Stimulated activated naive CD8-positive, alpha-beta T cell treated with anti-CD3 and anti-CD28 coated beads, Interleukin-15, Interleukin-2, amounts not matched to agents 100 ng/mL and 50 ng/mL, for 24 hours (primary cell): ENCODE measurements around the gene PEMT.
"Not testable (repeated sequence)": the region's sequence is repeated elsewhere in the genome, so short reads cannot be mapped to it uniquely, and the experiment has no call there.

Experiments used
- H3K27ac Mint-ChIP-seq: one replicate; pipeline ENCODE4 v1.8.0; 2021; ENCODE audit warnings: mild to moderate bottlenecking, mixed read lengths
- H3K27me3 Mint-ChIP-seq: one replicate; pipeline ENCODE4 v1.8.0; 2021; ENCODE audit warnings: mixed read lengths
- H3K36me3 Mint-ChIP-seq: one replicate; pipeline ENCODE4 v1.8.0; 2021; ENCODE audit warnings: low read depth, mixed read lengths
- H3K4me1 Mint-ChIP-seq: one replicate; pipeline ENCODE4 v1.8.0; 2021; ENCODE audit warnings: low read depth, mixed read lengths
- H3K4me3 Mint-ChIP-seq: one replicate; pipeline ENCODE4 v1.8.0; 2021; ENCODE audit warnings: mild to moderate bottlenecking, mixed read lengths
- H3K9me3 Mint-ChIP-seq: one replicate; pipeline ENCODE4 v1.8.0; 2021; ENCODE audit warnings: mixed read lengths

The PEMT gene, protein sequence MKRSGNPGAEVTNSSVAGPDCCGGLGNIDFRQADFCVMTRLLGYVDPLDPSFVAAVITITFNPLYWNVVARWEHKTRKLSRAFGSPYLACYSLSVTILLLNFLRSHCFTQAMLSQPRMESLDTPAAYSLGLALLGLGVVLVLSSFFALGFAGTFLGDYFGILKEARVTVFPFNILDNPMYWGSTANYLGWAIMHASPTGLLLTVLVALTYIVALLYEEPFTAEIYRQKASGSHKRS

DNA sequence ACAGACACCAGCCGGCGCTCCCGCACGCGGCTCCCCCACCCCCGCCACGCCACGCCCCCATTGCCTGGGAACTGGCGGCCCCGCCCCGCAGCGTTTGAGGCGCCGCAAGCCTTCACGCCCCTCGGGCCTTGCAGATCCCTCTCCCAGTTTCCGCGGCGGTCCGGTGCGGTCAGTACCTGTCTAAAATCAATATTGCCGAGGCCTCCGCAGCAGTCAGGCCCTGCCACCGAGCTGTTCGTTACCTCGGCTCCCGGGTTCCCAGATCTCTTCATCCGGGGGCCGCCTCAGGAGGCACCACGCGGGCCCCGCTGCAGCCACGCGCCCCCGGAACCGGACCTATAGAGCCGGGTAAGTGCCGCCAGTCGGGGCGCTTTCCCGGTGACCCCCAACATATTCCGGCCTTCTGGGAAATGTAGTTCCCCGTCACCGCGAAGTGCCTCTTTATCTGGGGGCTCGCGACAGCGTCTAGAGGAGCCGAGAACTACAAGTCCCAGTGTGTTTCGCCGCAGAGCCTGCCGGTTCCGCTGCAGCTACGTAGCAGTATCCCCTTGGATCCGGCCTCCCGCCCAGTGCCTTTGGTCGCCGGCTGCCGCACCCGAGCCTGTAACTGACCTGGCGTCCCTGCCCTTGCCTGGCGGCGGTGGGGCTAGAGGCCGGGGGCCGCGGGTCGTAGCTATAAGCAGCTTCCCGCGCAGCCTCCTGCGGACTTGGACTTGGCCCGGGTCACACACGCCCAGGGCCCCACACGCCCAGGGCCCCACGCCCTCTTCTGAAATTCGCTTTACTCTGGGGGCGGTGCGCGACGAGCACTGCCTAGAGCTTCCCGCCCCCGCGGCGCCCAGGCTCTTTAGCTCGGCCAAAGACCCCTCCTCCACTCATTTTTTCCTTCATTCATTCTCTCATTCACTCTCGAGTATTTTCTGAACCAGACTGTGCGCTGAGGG is at the start of gene PEMT:
TSS of gene PEMT (minus strand) at position 354 of the 944 bp plus-strand sequence. CDS start at position 272, 82 bp downstream.
- Mint-ChIP-seq H3K27ac (peak within 1 kb of the TSS; percentile 95), H3K4me1 (peaks cover 21% of the 10 kb centered on the region), H3K36me3 (no peaks in the 10 kb centered on the region), H3K27me3 (no peaks in the 10 kb centered on the region), H3K9me3 (no peaks in the 10 kb centered on the region), H3K4me3 (peak within 1 kb of the TSS; percentile 96)

GRCh38 chr17:17639661-17640270 is 48.3 kb upstream of the PEMT start:
- not testable (repeated sequence) for H3K27me3 Mint-ChIP-seq, H3K4me1 Mint-ChIP-seq, H3K4me3 Mint-ChIP-seq, H3K9me3 Mint-ChIP-seq, H3K36me3 Mint-ChIP-seq, H3K27ac Mint-ChIP-seq

- Mint-ChIP-seq H3K27ac (no peak overlapping the region), H3K4me3 (no peak overlapping the region), H3K36me3 (no peaks in the 10 kb centered on the region), H3K9me3 (no peaks in the 10 kb centered on the region), H3K27me3 (no peaks in the 10 kb centered on the region), H3K4me1 (no peaks in the 10 kb centered on the region)
These were observed 47.0 kb upstream of the PEMT start for GRCh38 chr17:17638467-17638866.

GRCh38 chr17:17636272-17636885 is 44.9 kb upstream of the PEMT start:
- no peak overlapping the region for H3K27ac Mint-ChIP-seq
- H3K27me3 Mint-ChIP-seq: no peaks in the 10 kb centered on the region
- H3K9me3 Mint-ChIP-seq: no peaks in the 10 kb centered on the region
- H3K4me3 Mint-ChIP-seq: no peak overlapping the region
- no peaks in the 10 kb centered on the region for H3K4me1 Mint-ChIP-seq
- no peaks in the 10 kb centered on the region for H3K36me3 Mint-ChIP-seq

DNA sequence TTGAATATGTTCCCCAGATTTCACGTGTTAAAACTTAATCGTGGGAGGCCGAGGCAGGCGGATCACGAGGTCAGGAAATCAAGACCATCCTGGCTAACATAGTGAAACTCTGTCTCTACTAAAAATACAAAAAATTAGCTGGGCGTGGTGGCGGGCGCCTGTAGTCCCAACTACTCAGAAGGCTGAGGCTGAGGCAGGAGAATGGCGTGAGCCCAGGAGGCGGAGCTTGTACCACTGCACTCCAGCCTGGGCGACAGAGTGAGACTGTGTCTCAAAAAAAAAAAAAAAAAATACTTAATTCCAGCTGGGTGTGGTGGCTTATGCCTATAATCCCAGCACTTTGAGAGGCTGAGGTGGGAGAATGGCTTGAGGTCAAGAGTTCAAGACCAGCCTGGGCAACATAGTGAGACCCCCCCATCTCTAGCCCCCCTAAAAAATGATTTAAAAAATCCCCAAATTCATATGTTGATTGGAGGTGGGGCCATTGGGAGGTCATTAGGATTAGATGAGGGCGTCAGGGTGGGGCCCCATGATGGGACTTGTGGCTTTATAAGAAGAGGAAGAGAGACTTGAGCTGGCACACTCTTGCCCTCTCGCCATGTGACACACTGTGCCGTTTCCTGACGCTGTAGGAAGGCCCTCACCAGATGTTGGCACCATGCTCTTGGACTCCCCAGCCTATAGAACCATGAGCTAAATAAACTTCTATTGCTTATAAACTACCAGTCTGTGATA is 44.2 kb upstream of the PEMT start:
- H3K4me1 Mint-ChIP-seq, H3K27me3 Mint-ChIP-seq, H3K36me3 Mint-ChIP-seq, H3K27ac Mint-ChIP-seq, H3K4me3 Mint-ChIP-seq, H3K9me3 Mint-ChIP-seq: not testable (repeated sequence)

DNA sequence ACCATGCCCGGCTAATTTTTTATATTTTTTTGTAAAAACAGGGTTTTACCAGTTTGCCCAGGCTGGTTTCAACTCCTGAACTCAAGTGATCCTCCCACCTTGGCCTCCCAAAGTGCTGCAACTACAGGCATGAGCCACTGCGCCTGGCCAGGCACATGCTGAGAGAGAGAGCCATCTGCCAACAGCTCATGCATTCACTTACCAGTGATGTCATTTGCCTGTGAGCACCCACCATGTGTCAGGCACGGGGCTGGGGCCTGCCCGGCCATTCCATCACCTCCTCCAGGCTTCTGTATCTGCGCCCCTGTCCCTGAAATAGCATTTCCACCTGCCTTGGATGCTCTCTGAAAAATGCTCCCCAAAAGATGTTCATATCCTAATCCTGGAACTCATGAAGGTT is 43.6 kb upstream of the PEMT start:
- no peak overlapping the region for H3K4me3 Mint-ChIP-seq
- H3K4me1 Mint-ChIP-seq: no peaks in the 10 kb centered on the region
- H3K27ac Mint-ChIP-seq: no peak overlapping the region
- no peaks in the 10 kb centered on the region for H3K27me3 Mint-ChIP-seq
- no peaks in the 10 kb centered on the region for H3K36me3 Mint-ChIP-seq
- no peaks in the 10 kb centered on the region for H3K9me3 Mint-ChIP-seq

DNA sequence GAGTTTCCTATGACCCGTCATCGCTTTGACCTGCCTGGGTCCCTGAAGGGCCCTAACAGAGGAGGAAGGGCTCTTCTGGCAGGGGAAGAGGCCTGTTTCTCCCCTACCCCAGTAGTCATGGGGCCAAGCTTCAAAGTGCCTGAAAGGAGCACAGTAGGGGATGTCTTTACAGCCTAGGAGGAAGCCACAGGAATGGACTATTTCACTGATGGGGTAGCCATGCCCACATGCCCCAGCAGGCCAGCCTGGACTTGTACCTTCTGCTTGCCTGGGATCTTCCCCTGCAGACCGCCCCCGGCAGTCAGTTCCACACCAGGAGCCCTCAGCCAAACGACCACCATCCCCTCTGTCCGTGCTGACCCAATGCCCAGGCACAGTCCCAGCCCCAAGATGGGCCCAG is 41.8 kb upstream of the PEMT start:
- H3K36me3 Mint-ChIP-seq: no peaks in the 10 kb centered on the region
- H3K4me3 Mint-ChIP-seq: no peak overlapping the region
- H3K27me3 Mint-ChIP-seq: no peaks in the 10 kb centered on the region
- H3K4me1 Mint-ChIP-seq: peaks cover 6% of the 10 kb centered on the region
- H3K27ac Mint-ChIP-seq: no peak overlapping the region
- H3K9me3 Mint-ChIP-seq: no peaks in the 10 kb centered on the region

GRCh38 chr17:17632690-17633089 is 41.2 kb upstream of the PEMT start:
- H3K9me3 Mint-ChIP-seq, H3K27me3 Mint-ChIP-seq, H3K27ac Mint-ChIP-seq, H3K4me3 Mint-ChIP-seq, H3K36me3 Mint-ChIP-seq, H3K4me1 Mint-ChIP-seq: not testable (repeated sequence)

DNA sequence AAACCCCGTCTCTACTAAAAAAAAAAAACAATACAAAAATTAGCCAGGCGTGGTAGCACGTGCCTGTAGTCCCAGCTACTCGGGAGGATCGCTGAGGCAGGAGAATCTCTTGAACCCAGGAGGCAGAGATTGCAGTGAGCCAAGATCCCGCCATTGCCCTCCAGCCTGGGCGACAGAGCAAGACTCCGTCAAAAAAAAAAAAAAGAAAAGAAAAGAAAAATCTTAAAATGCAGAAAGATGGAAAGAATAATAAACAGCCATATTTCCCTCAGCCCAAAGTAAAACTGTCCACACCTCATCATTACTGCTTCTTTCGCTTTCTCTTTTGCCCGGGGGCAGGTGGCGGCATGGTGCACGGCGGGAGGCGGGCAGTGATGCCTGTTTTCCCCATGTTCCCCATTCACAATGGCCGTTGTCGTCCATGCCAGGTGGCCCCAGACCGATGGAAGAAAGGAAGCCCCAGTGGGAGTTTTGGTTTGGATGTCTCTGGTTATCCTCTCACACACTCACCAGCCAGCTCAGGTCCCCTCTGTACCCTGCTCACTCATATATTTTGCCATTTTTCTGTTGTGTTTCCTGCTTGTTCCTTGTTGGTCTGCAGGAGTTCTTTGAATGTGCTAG is 37.0 kb upstream of the PEMT start:
- no peaks in the 10 kb centered on the region for H3K27me3 Mint-ChIP-seq
- no peaks in the 10 kb centered on the region for H3K36me3 Mint-ChIP-seq
- peaks cover 7% of the 10 kb centered on the region for H3K4me1 Mint-ChIP-seq
- H3K4me3 Mint-ChIP-seq: peak overlapping the region; percentile 80
- peak overlapping the region; percentile 90 for H3K27ac Mint-ChIP-seq
- no peaks in the 10 kb centered on the region for H3K9me3 Mint-ChIP-seq

- Mint-ChIP-seq H3K9me3 (no peaks in the 10 kb centered on the region), H3K4me1 (peaks cover 7% of the 10 kb centered on the region), H3K36me3 (no peaks in the 10 kb centered on the region), H3K4me3 (no peak overlapping the region), H3K27ac (no peak overlapping the region), H3K27me3 (no peaks in the 10 kb centered on the region)
These were observed 35.3 kb upstream of the PEMT start for GRCh38 chr17:17626840-17627239.

DNA sequence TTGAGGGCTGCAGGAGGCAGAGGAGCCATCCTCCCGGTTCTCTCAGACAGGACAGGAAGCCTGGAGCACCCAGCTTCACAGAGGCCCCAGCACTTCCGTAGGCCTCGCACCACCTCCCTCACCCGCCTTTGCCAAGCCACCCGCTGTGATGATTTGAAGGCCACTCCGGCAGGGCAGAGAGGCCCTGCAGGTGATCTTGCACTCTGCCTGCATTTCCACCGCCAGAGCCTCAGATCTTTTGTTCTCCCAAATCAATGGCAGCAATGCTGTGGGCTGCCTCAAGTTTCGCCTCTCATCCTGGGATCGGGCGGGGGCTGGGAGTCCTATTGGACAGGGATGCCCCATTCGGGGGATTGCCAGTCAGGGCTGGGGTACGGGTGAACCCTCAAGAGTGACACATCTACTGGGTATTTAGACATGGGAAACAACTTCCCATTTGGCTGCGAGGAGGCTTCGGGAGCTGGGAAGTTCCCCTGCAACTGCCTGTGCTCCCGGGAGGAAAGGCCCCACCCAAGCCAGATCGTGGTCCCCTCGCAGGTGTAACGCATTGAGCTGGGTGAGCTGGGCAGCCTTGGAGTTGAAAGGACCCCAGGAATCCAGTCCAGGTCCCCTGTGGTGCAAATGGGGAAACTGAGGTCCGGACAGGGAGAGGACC is 34.8 kb upstream of the PEMT start:
- peaks cover 7% of the 10 kb centered on the region for H3K4me1 Mint-ChIP-seq
- no peak overlapping the region for H3K27ac Mint-ChIP-seq
- no peaks in the 10 kb centered on the region for H3K36me3 Mint-ChIP-seq
- H3K9me3 Mint-ChIP-seq: no peaks in the 10 kb centered on the region
- no peak overlapping the region for H3K4me3 Mint-ChIP-seq
- no peaks in the 10 kb centered on the region for H3K27me3 Mint-ChIP-seq

- no peak overlapping the region for H3K27ac Mint-ChIP-seq
These were observed 33.2 kb upstream of the PEMT start for GRCh38 chr17:17624741-17625140.

GRCh38 chr17:17623904-17624303 is 32.4 kb upstream of the PEMT start:
- Mint-ChIP-seq H3K27ac (no peak overlapping the region), H3K27me3 (no peaks in the 10 kb centered on the region), H3K4me3 (no peak overlapping the region)

More at GRCh38 chr17:17624741-17625140, 33.2 kb upstream of the PEMT start:
- Mint-ChIP-seq H3K4me1 (peaks cover 7% of the 10 kb centered on the region), H3K4me3 (no peak overlapping the region), H3K9me3 (no peaks in the 10 kb centered on the region), H3K36me3 (no peaks in the 10 kb centered on the region), H3K27me3 (no peaks in the 10 kb centered on the region)

DNA sequence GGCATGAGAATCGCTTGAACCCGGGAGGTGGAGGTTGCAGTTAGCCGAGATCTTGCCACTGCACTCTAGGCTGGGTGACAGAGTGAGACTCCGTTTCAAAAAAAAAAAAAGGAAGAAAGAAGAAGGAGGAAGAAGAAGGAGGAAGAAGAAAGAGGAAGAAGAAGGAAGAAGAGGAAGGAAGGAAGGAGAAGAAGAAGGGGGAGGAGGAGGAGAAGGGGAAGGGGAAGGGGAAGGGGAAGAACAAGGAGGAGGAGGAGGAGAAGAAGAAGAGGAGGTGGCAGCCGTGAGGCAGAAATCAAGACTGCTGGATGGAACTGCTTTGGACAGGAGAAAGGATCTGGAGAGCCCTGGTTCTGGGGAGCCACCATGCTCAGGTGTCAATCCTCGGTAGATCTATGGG is 29.7 kb upstream of the PEMT start:
- no peak overlapping the region for H3K4me3 Mint-ChIP-seq
- H3K4me1 Mint-ChIP-seq: no peaks in the 10 kb centered on the region
- H3K9me3 Mint-ChIP-seq: no peaks in the 10 kb centered on the region
- H3K36me3 Mint-ChIP-seq: no peaks in the 10 kb centered on the region
- no peaks in the 10 kb centered on the region for H3K27me3 Mint-ChIP-seq
- H3K27ac Mint-ChIP-seq: no peak overlapping the region

More at GRCh38 chr17:17623904-17624303, 32.4 kb upstream of the PEMT start:
- Mint-ChIP-seq H3K36me3 (no peaks in the 10 kb centered on the region), H3K4me1 (peaks cover 6% of the 10 kb centered on the region), H3K9me3 (no peaks in the 10 kb centered on the region)
